ENCODE data around the gene SYTL3. TPM values are rescaled to one million over a fixed set of nuclear protein-coding genes. Genes with fewer than 3 reads are reported as not detected.

Gene SYTL3
- polyA plus RNA-seq, 1 of the 3 experiments (the other 2 are of a cell fraction): 2.3 TPM

- TF ChIP-seq FOSL2 (IDR thresholded peaks at IDR 0.05; ENCODE audit: borderline replicate concordance, low read depth): no peak
- no peak for TF ChIP-seq SIN3A (IDR thresholded peaks at IDR 0.05; ENCODE audit: borderline replicate concordance, low read depth, low read length)
- TF ChIP-seq TCF12 (IDR thresholded peaks at IDR 0.05): no peak
- no peak for TF ChIP-seq FOXM1 (IDR thresholded peaks at IDR 0.05; ENCODE audit: low read depth)
- no peak for TF ChIP-seq MEF2A (IDR thresholded peaks at IDR 0.05; ENCODE audit: borderline replicate concordance, low read depth)
- no peak for TF ChIP-seq GABPA (IDR thresholded peaks at IDR 0.05; ENCODE audit: low read depth)
- TF ChIP-seq EP300 (IDR thresholded peaks at IDR 0.05; ENCODE audit: borderline replicate concordance in 1 of 2, low read depth in 1 of 2, low read length in 1 of 2): peak in 1 of 2 experiments; percentile 87; a peak in 2 of 4 replicates
- TF ChIP-seq SMC3 (IDR thresholded peaks at IDR 0.05; ENCODE audit: low read depth, low read length): no peak; the same call in 1 of the 2 replicates
- TF ChIP-seq RCOR1 (IDR thresholded peaks at IDR 0.05; ENCODE audit: low read length): peak; percentile 84
- no peak for TF ChIP-seq CTCF (IDR thresholded peaks at IDR 0.05)
- no peak for TF ChIP-seq TEAD4 (IDR thresholded peaks at IDR 0.05; ENCODE audit: borderline replicate concordance, insufficient read depth)
These were observed 27.9 kb upstream of the SYTL3 start (continued) for GRCh38 chr6:158621694-158622544.

- ChIA-PET CTCF (interaction anchor here (0.6 to 4.5 kb wide), 6 partner anchors 12 to 470 kb away, joined by 3 to 24 read pairs (median 4); no protein-coding TSS in a partner anchor), POLR2A (no interaction called here)
- Histone ChIP-seq H3K79me2 (ENCODE audit: insufficient read depth) (peaks cover under 1% of the 10 kb centered on the region; the same call in 1 of the 2 replicates), H3K4me3 (ENCODE audit: low read depth in 2 of 2, low read length in 1 of 2) (no peak overlapping the region), H3K27ac (ENCODE audit: low read depth in 2 of 2, low read length in 1 of 2) (peak overlapping the region in 1 of 2 experiments; percentile 99; a peak in 2 of 4 replicates), H3K9me3 (no peaks in the 10 kb centered on the region), H3K27me3 (ENCODE audit: insufficient read depth) (no peaks in the 10 kb centered on the region), H3K4me1 (ENCODE audit: control insufficient read depth in 1 of 2, insufficient read depth in 2 of 2, low read depth in 1 of 2, low read length in 1 of 2) (peaks cover 0 to 45% of the 10 kb centered on the region in 2 experiments; a peak in 2 of 4 replicates), H3K9ac (no peak overlapping the region), H3K36me3 (replicated peaks in 1 of 2; ENCODE audit: control insufficient read depth in 1 of 2, insufficient read depth in 2 of 2, low read length in 1 of 2) (peaks cover 6 to 40% of the 10 kb centered on the region in 2 experiments), H2AFZ (ENCODE audit: low read depth) (no peak overlapping the region), H3F3A (replicated peaks; ENCODE audit: insufficient read depth) (no peaks in the 10 kb centered on the region), H3K9me2 (no peaks in the 10 kb centered on the region), H4K20me1 (ENCODE audit: insufficient read depth) (no peaks in the 10 kb centered on the region), H3K4me2 (no peak overlapping the region)
- WGBS (ENCODE audit: low lambda C conversion rate): 81% methylated on average over 10 of the region's 10 CpGs
- TF ChIP-seq RXRA (IDR thresholded peaks at IDR 0.05; ENCODE audit: borderline replicate concordance, low read depth): no peak
- no peak for TF ChIP-seq FOXM1 (IDR thresholded peaks at IDR 0.05; ENCODE audit: low read depth)
- no peak for TF ChIP-seq IRF3 (IDR thresholded peaks at IDR 0.05; ENCODE audit: low read depth, low read length)
- no peak for TF ChIP-seq GATA2 (CRISPR knock-in tag; IDR thresholded peaks at IDR 0.05)
- no peak for TF ChIP-seq EP300 (IDR thresholded peaks at IDR 0.05; ENCODE audit: borderline replicate concordance in 1 of 2, low read depth in 1 of 2, low read length in 1 of 2)
- TF ChIP-seq FOXJ3 (CRISPR knock-in tag; IDR thresholded peaks at IDR 0.05): no peak
- TF ChIP-seq RCOR1 (IDR thresholded peaks at IDR 0.05; ENCODE audit: low read length): no peak
- TF ChIP-seq USF2 (IDR thresholded peaks at IDR 0.05; ENCODE audit: borderline replicate concordance, low read depth, low read length): no peak
- TF ChIP-seq MEF2A (IDR thresholded peaks at IDR 0.05; ENCODE audit: borderline replicate concordance, low read depth): no peak
- TF ChIP-seq POLR2AphosphoS5 (IDR thresholded peaks at IDR 0.05; ENCODE audit: low read depth, low read length): no peak
- TF ChIP-seq NFIC (IDR thresholded peaks at IDR 0.05; ENCODE audit: borderline replicate concordance): no peak
- DNase-seq: no peak
These were observed 27.2 kb upstream of the SYTL3 start for GRCh38 chr6:158622545-158623190.
